ENCODE data around the gene LAMA3.

The LAMA3 gene

DNA sequence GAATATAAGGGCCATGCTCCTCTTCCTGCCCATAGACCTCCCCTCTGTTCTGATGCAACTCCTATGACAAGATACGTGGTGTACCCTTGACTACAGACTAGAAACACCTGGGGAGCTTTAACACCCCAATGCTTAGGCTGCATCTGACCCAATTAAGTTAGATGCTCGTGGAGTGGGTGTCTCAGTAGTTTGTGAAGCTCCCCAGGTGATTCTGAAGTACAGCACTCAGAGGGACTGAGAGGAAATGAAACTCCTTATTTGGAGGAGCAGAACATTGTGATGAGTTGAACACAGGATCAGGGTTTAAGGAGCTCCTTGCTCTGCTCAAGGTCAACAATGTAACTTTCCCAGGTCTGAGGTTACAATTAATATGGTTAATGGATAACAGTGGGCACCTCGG is 245.0 kb downstream of the LAMA3 start:
- H3K4me1 ChIP-seq (ENCODE audit: insufficient read depth, low read length): no peaks in the 10 kb centered on the region
- peaks cover 12% of the 10 kb centered on the region for H3K27me3 ChIP-seq (ENCODE audit: insufficient read depth, low read length)
- H3K9me3 ChIP-seq (ENCODE audit: low read length): no peaks in the 10 kb centered on the region
- H2AFZ ChIP-seq (ENCODE audit: low read depth, low read length): no peak overlapping the region
- H3K36me3 ChIP-seq (ENCODE audit: insufficient read depth, low read length): no peaks in the 10 kb centered on the region
- H3K4me3 ChIP-seq (ENCODE audit: low read length): no peak overlapping the region

GRCh38 chr18:23934863-23935262 is 245.6 kb downstream of the LAMA3 start:
- Histone ChIP-seq H3K36me3 (ENCODE audit: insufficient read depth, low read length) (no peaks in the 10 kb centered on the region), H3K4me3 (ENCODE audit: low read length) (no peak overlapping the region), H3K9me3 (ENCODE audit: low read length) (no peaks in the 10 kb centered on the region), H3K27me3 (ENCODE audit: insufficient read depth, low read length) (peaks cover 12% of the 10 kb centered on the region), H3K4me1 (ENCODE audit: insufficient read depth, low read length) (no peaks in the 10 kb centered on the region), H2AFZ (ENCODE audit: low read depth, low read length) (no peak overlapping the region)

DNA sequence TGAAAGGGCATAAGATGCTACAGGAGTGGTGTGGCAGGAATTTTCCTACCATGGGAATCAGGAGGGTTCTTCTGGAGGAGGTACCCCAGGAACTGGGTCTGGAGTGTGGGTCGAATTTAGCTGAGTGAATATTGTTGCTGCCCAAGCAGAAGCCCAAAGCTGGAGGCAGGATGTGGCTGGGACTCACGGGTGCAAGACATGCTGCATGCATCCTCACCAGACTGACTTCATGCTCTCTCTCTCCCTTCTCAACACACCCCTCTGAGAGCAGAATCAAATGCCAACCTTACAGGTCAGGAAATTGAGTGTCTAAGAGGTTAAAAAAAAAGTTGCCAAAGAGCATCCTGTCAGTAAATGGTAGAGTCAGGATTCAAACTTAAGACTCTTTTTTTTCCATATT is 246.6 kb downstream of the LAMA3 start:
- Histone ChIP-seq H3K36me3 (ENCODE audit: insufficient read depth, low read length) (no peaks in the 10 kb centered on the region), H3K9me3 (ENCODE audit: low read length) (no peaks in the 10 kb centered on the region), H2AFZ (ENCODE audit: low read depth, low read length) (no peak overlapping the region), H3K4me1 (ENCODE audit: insufficient read depth, low read length) (no peaks in the 10 kb centered on the region), H3K4me3 (ENCODE audit: low read length) (no peak overlapping the region), H3K27me3 (ENCODE audit: insufficient read depth, low read length) (peaks cover 17% of the 10 kb centered on the region)

DNA sequence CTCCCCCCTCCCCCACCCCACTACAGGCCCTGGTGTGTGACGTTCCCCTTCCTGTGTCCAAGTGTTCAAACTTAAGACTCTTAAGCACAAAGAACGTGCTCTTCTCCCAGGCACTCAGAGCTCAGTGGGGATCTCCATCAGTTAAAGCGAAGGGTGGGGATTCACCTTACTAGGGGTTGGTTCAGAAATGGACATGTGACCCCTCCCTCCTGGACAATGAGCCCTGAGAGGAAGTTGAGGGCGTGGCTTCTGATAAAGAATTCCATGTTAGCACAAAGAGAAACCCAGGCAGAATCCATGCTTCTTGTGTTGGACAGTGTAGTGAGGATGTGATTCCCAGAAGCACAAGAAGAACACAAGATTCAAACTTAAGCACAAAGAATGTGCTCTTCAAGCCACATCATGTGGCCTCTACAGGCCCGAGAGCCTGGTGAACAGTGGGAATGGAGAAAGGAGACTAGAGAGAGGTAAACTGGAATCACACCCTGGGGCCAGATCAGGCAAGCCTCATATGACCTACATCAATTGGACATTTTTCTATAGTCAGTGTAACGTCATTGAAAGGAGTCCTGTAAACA is 247.2 kb downstream of the LAMA3 start:
- Histone ChIP-seq H3K4me1 (ENCODE audit: insufficient read depth, low read length) (no peaks in the 10 kb centered on the region), H3K4me3 (ENCODE audit: low read length) (no peak overlapping the region), H3K27me3 (ENCODE audit: insufficient read depth, low read length) (peaks cover 17% of the 10 kb centered on the region), H3K9me3 (ENCODE audit: low read length) (no peaks in the 10 kb centered on the region), H2AFZ (ENCODE audit: low read depth, low read length) (no peak overlapping the region), H3K36me3 (ENCODE audit: insufficient read depth, low read length) (no peaks in the 10 kb centered on the region)

DNA sequence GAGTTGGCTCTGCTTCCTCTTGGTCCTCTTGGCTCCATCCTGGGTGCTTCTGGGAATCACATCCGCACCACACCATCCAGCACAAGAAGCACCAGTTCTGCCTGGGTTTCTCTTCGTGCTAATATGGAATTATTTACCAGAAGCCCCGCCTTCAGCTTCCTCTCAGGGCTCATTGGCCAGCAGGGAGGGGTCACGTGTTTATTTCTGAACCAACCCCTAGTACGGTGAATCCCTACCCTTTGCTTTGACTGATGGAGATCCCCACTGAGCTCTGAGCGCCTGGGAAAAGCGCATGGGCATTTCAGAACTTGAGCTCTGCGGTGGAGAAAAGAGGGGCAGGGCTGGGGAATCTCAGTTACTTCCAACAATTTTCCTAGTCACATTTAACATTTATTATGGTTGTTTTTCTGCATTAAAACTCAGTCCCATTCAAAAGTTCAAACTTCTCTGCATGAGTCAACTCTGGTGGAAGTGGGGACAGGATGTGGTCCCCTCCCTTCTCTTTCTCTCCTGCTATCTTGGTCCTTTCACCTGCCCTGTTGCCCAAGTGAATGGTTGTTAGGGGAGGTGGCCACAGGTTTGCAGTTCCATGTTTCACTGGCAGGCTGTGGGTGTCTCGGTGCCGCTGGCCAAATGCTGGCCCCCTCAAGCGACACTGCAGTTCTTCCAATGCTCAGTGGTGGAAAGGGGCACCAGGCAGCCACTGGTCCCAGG is 248.9 kb downstream of the LAMA3 start:
- Histone ChIP-seq H3K27me3 (ENCODE audit: insufficient read depth, low read length) (peaks cover 17% of the 10 kb centered on the region), H2AFZ (ENCODE audit: low read depth, low read length) (no peak overlapping the region), H3K36me3 (ENCODE audit: insufficient read depth, low read length) (no peaks in the 10 kb centered on the region), H3K4me3 (ENCODE audit: low read length) (no peak overlapping the region), H3K9me3 (ENCODE audit: low read length) (no peaks in the 10 kb centered on the region), H3K4me1 (ENCODE audit: insufficient read depth, low read length) (no peaks in the 10 kb centered on the region)

DNA sequence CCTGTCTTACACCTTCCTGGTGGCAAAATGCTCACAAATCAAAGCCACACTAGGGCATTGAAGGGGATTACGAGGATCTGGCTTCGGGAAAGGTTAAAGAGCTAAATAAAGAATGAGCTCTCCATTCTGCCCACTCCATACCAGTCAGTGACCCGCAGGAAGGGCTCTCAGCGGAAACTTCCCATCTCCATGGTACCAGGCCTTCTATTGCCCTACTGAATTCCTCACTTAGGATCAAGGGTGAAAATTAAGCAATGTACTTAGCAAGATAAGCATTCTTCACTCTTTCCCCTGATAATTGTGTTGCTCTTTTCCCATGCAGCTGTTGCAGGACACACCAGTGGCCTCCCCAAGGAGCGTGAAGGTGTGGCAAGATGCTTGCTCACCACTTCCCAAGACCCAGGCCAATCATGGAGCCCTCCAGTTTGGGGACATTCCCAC is 249.7 kb downstream of the LAMA3 start:
- H3K27me3 ChIP-seq (ENCODE audit: insufficient read depth, low read length): peaks cover 17% of the 10 kb centered on the region
- H3K9me3 ChIP-seq (ENCODE audit: low read length): no peaks in the 10 kb centered on the region
- no peaks in the 10 kb centered on the region for H3K36me3 ChIP-seq (ENCODE audit: insufficient read depth, low read length)
- no peak overlapping the region for H3K4me3 ChIP-seq (ENCODE audit: low read length)
- H3K4me1 ChIP-seq (ENCODE audit: insufficient read depth, low read length): no peaks in the 10 kb centered on the region
- no peak overlapping the region for H2AFZ ChIP-seq (ENCODE audit: low read depth, low read length)

- Histone ChIP-seq H2AFZ (ENCODE audit: low read depth, low read length) (no peak overlapping the region), H3K4me3 (ENCODE audit: low read length) (no peak overlapping the region), H3K4me1 (ENCODE audit: insufficient read depth, low read length) (no peaks in the 10 kb centered on the region), H3K27me3 (ENCODE audit: insufficient read depth, low read length) (peaks cover 14% of the 10 kb centered on the region), H3K9me3 (ENCODE audit: low read length) (no peaks in the 10 kb centered on the region), H3K36me3 (ENCODE audit: insufficient read depth, low read length) (no peaks in the 10 kb centered on the region)
Observed at GRCh38 chr18:23939366-23939765, 250.1 kb downstream of the LAMA3 start.

DNA sequence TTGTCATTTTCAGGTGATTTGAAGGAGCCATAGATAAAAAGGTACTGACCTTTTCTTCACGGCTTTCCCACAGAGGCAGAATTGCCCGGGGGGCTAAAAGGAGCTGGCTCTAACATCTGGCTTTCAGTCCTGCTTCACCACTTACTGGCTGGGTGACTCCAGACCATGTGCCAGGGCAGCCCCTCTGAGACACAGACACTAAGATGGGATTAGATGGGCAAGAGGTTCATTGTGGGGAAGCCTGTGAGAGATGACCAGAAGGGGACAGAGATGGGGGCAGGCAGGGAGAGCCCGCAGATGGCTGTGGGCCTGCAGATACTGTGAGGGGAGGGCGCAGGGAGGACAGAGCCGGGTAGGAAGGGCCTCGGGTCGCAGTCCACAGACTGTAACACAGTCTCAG is 250.6 kb downstream of the LAMA3 start:
- H3K27me3 ChIP-seq (ENCODE audit: insufficient read depth, low read length): peaks cover 10% of the 10 kb centered on the region
- no peak overlapping the region for H3K4me3 ChIP-seq (ENCODE audit: low read length)
- no peaks in the 10 kb centered on the region for H3K36me3 ChIP-seq (ENCODE audit: insufficient read depth, low read length)
- H3K9me3 ChIP-seq (ENCODE audit: low read length): no peaks in the 10 kb centered on the region
- no peak overlapping the region for H2AFZ ChIP-seq (ENCODE audit: low read depth, low read length)
- no peaks in the 10 kb centered on the region for H3K4me1 ChIP-seq (ENCODE audit: insufficient read depth, low read length)

DNA sequence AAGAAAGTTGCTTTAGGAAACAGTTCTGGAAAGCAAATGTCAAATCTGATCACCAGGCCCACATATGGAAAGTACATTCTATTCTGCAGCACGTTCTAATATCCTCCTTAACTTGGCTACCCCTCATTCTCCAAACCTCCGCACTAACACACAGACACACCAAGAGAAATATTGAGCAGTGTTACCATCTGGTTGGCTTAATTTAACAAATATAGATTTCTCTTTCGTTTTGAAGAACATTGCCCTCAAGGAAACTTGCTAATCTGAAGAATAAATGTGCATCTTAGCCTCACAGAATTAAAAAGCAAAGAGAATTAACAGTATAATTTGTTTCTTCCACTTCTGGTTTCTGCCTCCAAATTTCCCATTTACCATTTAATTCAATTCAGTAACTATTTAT is 252.5 kb downstream of the LAMA3 start:
- no peaks in the 10 kb centered on the region for H3K4me1 ChIP-seq (ENCODE audit: insufficient read depth, low read length)
- H3K9me3 ChIP-seq (ENCODE audit: low read length): no peaks in the 10 kb centered on the region
- H3K27me3 ChIP-seq (ENCODE audit: insufficient read depth, low read length): peaks cover 5% of the 10 kb centered on the region
- H3K36me3 ChIP-seq (ENCODE audit: insufficient read depth, low read length): no peaks in the 10 kb centered on the region
- H2AFZ ChIP-seq (ENCODE audit: low read depth, low read length): no peak overlapping the region
- H3K4me3 ChIP-seq (ENCODE audit: low read length): no peak overlapping the region

DNA sequence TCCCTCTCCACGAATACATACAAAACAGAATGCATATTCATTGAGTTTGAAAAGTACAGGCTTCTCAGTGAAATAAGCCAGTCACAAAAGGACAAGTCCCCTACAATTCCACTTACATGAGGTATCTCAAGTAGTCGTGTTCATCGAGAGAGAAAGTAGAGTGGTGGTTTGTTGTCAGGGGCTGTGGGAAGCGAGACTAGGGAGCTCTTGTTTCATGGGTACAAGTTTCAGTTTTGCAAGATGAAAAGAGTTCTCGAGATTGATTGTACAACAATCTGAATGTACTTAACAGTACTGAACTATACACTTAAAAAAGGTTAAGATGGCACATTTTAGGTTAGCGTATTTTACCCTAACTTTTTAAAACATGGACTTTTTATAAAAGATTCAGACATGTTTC is 253.9 kb downstream of the LAMA3 start:
- Histone ChIP-seq H3K4me1 (ENCODE audit: insufficient read depth, low read length) (no peaks in the 10 kb centered on the region), H3K9me3 (ENCODE audit: low read length) (no peaks in the 10 kb centered on the region), H3K27me3 (ENCODE audit: insufficient read depth, low read length) (peaks cover 5% of the 10 kb centered on the region), H3K4me3 (ENCODE audit: low read length) (no peak overlapping the region), H3K36me3 (ENCODE audit: insufficient read depth, low read length) (no peaks in the 10 kb centered on the region), H2AFZ (ENCODE audit: low read depth, low read length) (no peak overlapping the region)

GRCh38 chr18:23943903-23944624 is 254.8 kb downstream of the LAMA3 start:
- no peaks in the 10 kb centered on the region for H3K9me3 ChIP-seq (ENCODE audit: low read length)
- H3K4me1 ChIP-seq (ENCODE audit: insufficient read depth, low read length): no peaks in the 10 kb centered on the region
- peaks cover 5% of the 10 kb centered on the region for H3K27me3 ChIP-seq (ENCODE audit: insufficient read depth, low read length)
- no peak overlapping the region for H3K4me3 ChIP-seq (ENCODE audit: low read length)
- H2AFZ ChIP-seq (ENCODE audit: low read depth, low read length): no peak overlapping the region
- H3K36me3 ChIP-seq (ENCODE audit: insufficient read depth, low read length): no peaks in the 10 kb centered on the region

DNA sequence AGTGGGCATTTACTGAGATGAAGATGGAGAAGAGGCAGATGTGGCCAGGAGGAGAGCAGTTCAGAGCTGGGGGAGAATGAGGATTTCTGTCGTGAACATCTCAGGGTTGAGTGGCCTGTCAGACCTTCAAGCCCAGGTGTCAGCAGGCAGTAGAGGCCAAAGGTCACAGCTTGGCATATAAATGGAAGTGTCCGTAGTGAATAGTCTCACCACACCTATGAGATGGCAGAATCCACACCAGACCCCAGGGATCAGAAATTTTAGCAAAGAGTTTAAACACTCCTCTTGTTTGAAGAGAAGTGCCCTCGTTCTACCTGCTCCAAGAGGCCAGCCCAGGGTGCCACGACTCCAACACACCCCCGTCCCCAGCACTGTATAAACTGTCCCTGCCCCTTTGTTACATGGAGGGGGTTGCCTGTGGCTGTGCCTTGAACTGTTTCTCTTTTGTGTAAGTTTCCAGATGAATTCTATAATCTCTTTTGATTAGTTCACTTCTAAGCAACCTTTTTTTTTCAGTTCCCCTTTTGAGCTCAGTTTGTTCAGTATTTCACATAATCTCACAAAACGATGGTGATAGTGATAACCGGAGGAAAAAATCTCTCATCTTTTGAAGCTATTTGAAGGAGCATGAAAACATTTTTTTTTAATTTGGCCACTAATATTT is 256.3 kb downstream of the LAMA3 start:
- Histone ChIP-seq H3K4me1 (ENCODE audit: insufficient read depth, low read length) (peaks cover 3% of the 10 kb centered on the region), H3K9me3 (ENCODE audit: low read length) (no peaks in the 10 kb centered on the region), H3K36me3 (ENCODE audit: insufficient read depth, low read length) (no peaks in the 10 kb centered on the region), H2AFZ (ENCODE audit: low read depth, low read length) (no peak overlapping the region), H3K4me3 (ENCODE audit: low read length) (no peak overlapping the region), H3K27me3 (ENCODE audit: insufficient read depth, low read length) (no peaks in the 10 kb centered on the region)

DNA sequence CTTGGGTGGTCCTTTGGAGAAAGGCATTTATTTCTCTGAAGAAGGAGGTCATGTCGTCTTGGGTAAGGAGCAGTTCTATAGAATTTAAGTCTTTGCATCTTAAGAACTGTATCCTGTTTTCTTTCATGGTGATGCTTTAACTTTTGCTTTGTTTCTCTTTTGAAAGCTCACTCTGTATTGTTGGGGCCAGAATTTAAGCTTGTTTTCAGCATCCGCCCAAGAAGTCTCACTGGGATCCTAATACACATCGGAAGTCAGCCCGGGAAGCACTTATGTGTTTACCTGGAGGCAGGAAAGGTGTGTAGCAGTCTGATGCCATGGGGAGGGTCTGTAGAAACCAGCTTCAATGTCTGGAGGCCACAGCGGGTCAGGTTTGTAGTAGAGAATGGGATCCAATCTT is 260.6 kb downstream of the LAMA3 start:
- H3K27me3 ChIP-seq (ENCODE audit: insufficient read depth, low read length): no peaks in the 10 kb centered on the region
- H3K9me3 ChIP-seq (ENCODE audit: low read length): no peaks in the 10 kb centered on the region
- no peak overlapping the region for H3K4me3 ChIP-seq (ENCODE audit: low read length)
- no peak overlapping the region for H2AFZ ChIP-seq (ENCODE audit: low read depth, low read length)
- no peaks in the 10 kb centered on the region for H3K36me3 ChIP-seq (ENCODE audit: insufficient read depth, low read length)
- H3K4me1 ChIP-seq (ENCODE audit: insufficient read depth, low read length): peaks cover 8% of the 10 kb centered on the region

Measured in neuron (in vitro differentiated cells).